Neuron (in vitro differentiated cells): ENCODE results near the gene BMPR1A.
"Not testable (repeated sequence)": the region's sequence is repeated elsewhere in the genome, so short reads cannot be mapped to it uniquely, and the experiment has no call there.

ENCODE experiments used
- H2AFZ ChIP-seq: one replicate; pipeline ENCODE4 v1.6.1; 2013; ENCODE audit warnings: low read depth, mild to moderate bottlenecking, inconsistent platforms, low read length, moderate library complexity
- H3K27me3 ChIP-seq: one replicate; pipeline ENCODE4 v1.6.1; 2013; ENCODE audit warnings: low read length; ENCODE audit not compliant: insufficient read depth
- H3K36me3 ChIP-seq: one replicate; pipeline ENCODE4 v1.6.1; 2013; ENCODE audit warnings: low read length; ENCODE audit not compliant: insufficient read depth
- H3K4me1 ChIP-seq: one replicate; pipeline ENCODE4 v1.6.1; 2013; ENCODE audit warnings: low read length; ENCODE audit not compliant: insufficient read depth
- H3K4me3 ChIP-seq: 2 replicates; pipeline ENCODE4 v1.5.1; 2013; ENCODE audit warnings: mild to moderate bottlenecking, low read length, moderate library complexity
- H3K9me3 ChIP-seq: one replicate; pipeline ENCODE4 v1.6.1; 2013; ENCODE audit warnings: low read length

BMPR1A gene

DNA sequence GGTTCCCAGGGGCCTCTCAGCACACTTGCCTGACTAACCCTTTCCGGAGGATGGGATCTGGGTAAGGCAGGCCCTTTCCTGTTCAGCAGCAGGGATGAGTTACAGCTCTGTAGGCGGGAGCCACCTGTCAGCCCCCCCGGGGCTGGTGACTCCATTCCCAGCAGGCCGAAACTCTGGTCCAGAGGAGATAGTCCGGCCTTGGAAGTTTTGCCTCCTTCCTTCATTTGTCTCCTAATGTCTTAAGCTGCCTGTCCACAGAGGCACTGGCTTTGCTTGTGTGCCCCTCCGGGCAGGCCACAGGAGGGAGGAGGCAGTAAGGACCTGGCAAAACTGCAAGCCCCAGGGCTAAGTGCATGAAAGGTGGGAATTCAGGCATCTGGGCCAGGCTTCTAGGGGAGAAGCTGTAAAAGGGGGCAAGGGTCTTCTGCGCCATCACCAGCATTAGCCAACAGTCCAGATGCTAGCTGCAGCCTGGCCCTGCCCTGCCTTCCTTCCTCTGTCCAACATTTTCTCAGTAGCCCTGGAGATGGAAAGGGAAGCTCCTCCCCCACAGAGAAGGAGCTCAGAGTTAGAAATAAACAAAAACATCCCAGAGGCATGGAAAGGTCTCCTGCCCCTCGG, 213.1 kb downstream of the BMPR1A start:
- Histone ChIP-seq H3K9me3 (peaks cover 3% of the 10 kb centered on the region), H3K36me3 (no peaks in the 10 kb centered on the region), H3K4me3 (no peak overlapping the region), H3K4me1 (peaks cover 19% of the 10 kb centered on the region), H3K27me3 (no peaks in the 10 kb centered on the region), H2AFZ (peak overlapping the region; percentile 62)

GRCh38 chr10:86970162-86970981, 214.0 kb downstream of the BMPR1A start:
- Histone ChIP-seq H2AFZ (peak overlapping the region; percentile 62), H3K4me3 (no peak overlapping the region), H3K36me3 (no peaks in the 10 kb centered on the region), H3K27me3 (no peaks in the 10 kb centered on the region), H3K9me3 (peaks cover 3% of the 10 kb centered on the region), H3K4me1 (peaks cover 19% of the 10 kb centered on the region)

DNA sequence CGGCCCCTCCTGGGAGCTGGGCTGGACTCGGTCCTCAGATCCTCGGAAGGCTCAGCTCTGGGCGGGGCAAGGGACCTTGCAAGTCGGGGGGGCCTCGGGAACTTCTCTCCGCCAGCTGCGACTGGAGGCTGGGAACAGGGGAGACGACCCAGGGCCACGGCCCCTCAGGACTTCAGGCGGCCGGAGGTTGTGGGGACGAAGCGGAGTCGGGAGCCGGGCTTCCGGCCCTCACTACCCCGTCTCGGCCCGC, 214.5 kb downstream of the BMPR1A start:
- Histone ChIP-seq H3K4me1 (peaks cover 16% of the 10 kb centered on the region), H3K36me3 (no peaks in the 10 kb centered on the region)

GRCh38 chr10:86971232-86971991, 215.0 kb downstream of the BMPR1A start:
- Histone ChIP-seq H3K36me3 (no peaks in the 10 kb centered on the region), H3K9me3 (peaks cover 3% of the 10 kb centered on the region), H3K27me3 (no peaks in the 10 kb centered on the region), H3K4me3 (no peak overlapping the region), H3K4me1 (peaks cover 12% of the 10 kb centered on the region), H2AFZ (no peak overlapping the region)

More for the DNA sequence above, 214.5 kb downstream of the BMPR1A start:
- Histone ChIP-seq H2AFZ (no peak overlapping the region), H3K9me3 (peaks cover 3% of the 10 kb centered on the region), H3K27me3 (no peaks in the 10 kb centered on the region), H3K4me3 (no peak overlapping the region)

- no peak overlapping the region for H3K4me3 ChIP-seq
- H2AFZ ChIP-seq, result no peak overlapping the region
Measured at GRCh38 chr10:86972613-86973380, 216.4 kb downstream of the BMPR1A start.

DNA sequence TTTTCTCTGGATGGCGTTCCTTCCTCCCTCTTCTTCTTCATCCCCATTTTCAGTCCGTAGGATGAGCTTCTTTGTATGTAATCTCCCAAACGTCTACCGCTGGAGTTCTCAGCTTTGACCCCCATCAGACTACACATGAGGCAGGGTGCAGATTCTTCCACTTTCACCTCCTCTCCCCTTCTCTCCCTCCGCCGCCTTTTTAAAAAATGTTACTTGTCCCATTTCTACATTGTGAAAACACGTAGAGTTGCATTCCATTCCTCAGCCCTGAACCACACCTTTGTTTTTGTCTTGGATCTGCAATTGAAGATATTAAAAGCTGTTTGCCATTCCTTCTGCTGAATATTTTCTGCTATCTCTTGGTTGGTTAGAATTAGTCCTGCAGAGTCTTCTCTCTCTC, 218.1 kb downstream of the BMPR1A start:
- no peak overlapping the region for H2AFZ ChIP-seq
- H3K4me1 ChIP-seq, result peaks cover 5% of the 10 kb centered on the region
- no peaks in the 10 kb centered on the region for H3K36me3 ChIP-seq
- H3K27me3 ChIP-seq, result no peaks in the 10 kb centered on the region
- H3K4me3 ChIP-seq, result no peak overlapping the region
- H3K9me3 ChIP-seq, result peaks cover 3% of the 10 kb centered on the region

More at GRCh38 chr10:86972613-86973380, 216.4 kb downstream of the BMPR1A start:
- Histone ChIP-seq H3K4me1 (peaks cover 6% of the 10 kb centered on the region), H3K9me3 (peaks cover 3% of the 10 kb centered on the region), H3K36me3 (no peaks in the 10 kb centered on the region), H3K27me3 (no peaks in the 10 kb centered on the region)

GRCh38 chr10:86976362-86977056, 220.1 kb downstream of the BMPR1A start:
- no peak overlapping the region for H3K4me3 ChIP-seq
- H3K4me1 ChIP-seq, result no peaks in the 10 kb centered on the region
- H3K9me3 ChIP-seq, result peaks cover 3% of the 10 kb centered on the region
- H3K27me3 ChIP-seq, result no peaks in the 10 kb centered on the region
- H2AFZ ChIP-seq, result no peak overlapping the region
- H3K36me3 ChIP-seq, result no peaks in the 10 kb centered on the region

- not testable (repeated sequence) for H3K9me3 ChIP-seq, H3K36me3 ChIP-seq, H3K4me3 ChIP-seq, H3K4me1 ChIP-seq, H2AFZ ChIP-seq, H3K27me3 ChIP-seq
Measured at GRCh38 chr10:86978457-86978856, 222.0 kb downstream of the BMPR1A start.

GRCh38 chr10:86979296-86979818, 222.9 kb downstream of the BMPR1A start:
- Histone ChIP-seq H2AFZ (no peak overlapping the region), H3K27me3 (no peaks in the 10 kb centered on the region), H3K4me3 (no peak overlapping the region), H3K4me1 (no peaks in the 10 kb centered on the region), H3K9me3 (no peaks in the 10 kb centered on the region), H3K36me3 (no peaks in the 10 kb centered on the region)

- H3K27me3 ChIP-seq, result no peaks in the 10 kb centered on the region
- H3K4me3 ChIP-seq, result no peak overlapping the region
- no peaks in the 10 kb centered on the region for H3K4me1 ChIP-seq
- H3K9me3 ChIP-seq, result no peaks in the 10 kb centered on the region
- H2AFZ ChIP-seq, result no peak overlapping the region
- no peaks in the 10 kb centered on the region for H3K36me3 ChIP-seq
Measured at GRCh38 chr10:86979977-86980448, 223.6 kb downstream of the BMPR1A start.

- not testable (repeated sequence) for H3K4me3 ChIP-seq
Measured at GRCh38 chr10:86981020-86981419, 224.6 kb downstream of the BMPR1A start.

GRCh38 chr10:86981716-86982115, 225.3 kb downstream of the BMPR1A start:
- no peak overlapping the region for H2AFZ ChIP-seq
- H3K9me3 ChIP-seq, result no peaks in the 10 kb centered on the region
- H3K4me1 ChIP-seq, result no peaks in the 10 kb centered on the region
- H3K36me3 ChIP-seq, result no peaks in the 10 kb centered on the region
- no peak overlapping the region for H3K4me3 ChIP-seq
- H3K27me3 ChIP-seq, result no peaks in the 10 kb centered on the region

More at GRCh38 chr10:86981020-86981419, 224.6 kb downstream of the BMPR1A start:
- not testable (repeated sequence) for H3K36me3 ChIP-seq, H3K4me1 ChIP-seq, H3K9me3 ChIP-seq, H2AFZ ChIP-seq, H3K27me3 ChIP-seq
